Loucy (cell line): ENCODE data around the gene MCTS1.
A peak's percentile ranks its signal among the peaks of the same experiment; 100 is the strongest.

Experiments used
- H2AFZ ChIP-seq: fragments of 200-600 bp; sonication (generic); 2 replicates; pipeline ENCODE4 v1.6.0; 2016; ENCODE audit warnings: antibody characterized with exemption, mild to moderate bottlenecking, low read length, moderate library complexity
- H3F3A ChIP-seq: fragments of 200-600 bp; 2 replicates; pipeline ENCODE4 v1.6.0; 2016; ENCODE audit warnings: antibody characterized with exemption, low read depth, mild to moderate bottlenecking
- H3K27me3 ChIP-seq: fragments of 200-600 bp; sonication (generic); 2 replicates; pipeline ENCODE4 v1.6.1; 2014; ENCODE audit warnings: low read length, mild to moderate bottlenecking; ENCODE audit not compliant: insufficient read depth, poor library complexity, severe bottlenecking
- H3K36me3 ChIP-seq: fragments of 200-600 bp; sonication (generic); 2 replicates; pipeline ENCODE4 v1.6.1; 2016; ENCODE audit warnings: low read length; ENCODE audit not compliant: insufficient read depth
- H3K4me1 ChIP-seq: fragments of 200-600 bp; sonication (generic); 2 replicates; pipeline ENCODE4 v1.5.1; 2014; ENCODE audit warnings: low read length, mild to moderate bottlenecking; ENCODE audit not compliant: insufficient read depth, poor library complexity, severe bottlenecking
- H3K4me2 ChIP-seq: fragments of 200-600 bp; sonication (generic); 2 replicates; pipeline ENCODE4 v1.6.0; 2014; ENCODE audit warnings: antibody characterized with exemption, low read length, low read depth, mild to moderate bottlenecking; ENCODE audit not compliant: poor library complexity, severe bottlenecking
- H3K4me3 ChIP-seq: fragments of 200-600 bp; sonication (generic); 2 replicates; pipeline ENCODE4 v1.5.1; 2014; ENCODE audit warnings: low read length, mild to moderate bottlenecking, mixed read lengths; ENCODE audit not compliant: poor library complexity, severe bottlenecking
- H3K79me2 ChIP-seq: fragments of 200-600 bp; sonication (generic); 2 replicates; pipeline ENCODE4 v1.6.1; 2014; ENCODE audit warnings: low read length; ENCODE audit not compliant: insufficient read depth
- H3K9ac ChIP-seq: fragments of 200-600 bp; sonication (generic); 2 replicates; pipeline ENCODE4 v1.6.0; 2014; ENCODE audit warnings: mild to moderate bottlenecking, low read depth, low read length, moderate library complexity; ENCODE audit not compliant: poor library complexity, severe bottlenecking
- H3K9me2 ChIP-seq: fragments of 200-600 bp; sonication (generic); replicated peaks from 2 replicates; pipeline ENCODE4 v1.6.1; 2016; ENCODE audit warnings: low read depth, low read length, mixed read lengths
- H3K9me3 ChIP-seq: fragments of 200-600 bp; sonication (generic); 2 replicates; pipeline ENCODE4 v1.6.1; 2014; ENCODE audit warnings: mild to moderate bottlenecking, antibody characterized with exemption, low read length, low read depth; ENCODE audit not compliant: insufficient read depth
- H4K20me1 ChIP-seq: fragments of 200-600 bp; sonication (generic); 2 replicates; pipeline ENCODE4 v1.6.0; 2014; ENCODE audit warnings: antibody characterized with exemption, low read length, mild to moderate bottlenecking; ENCODE audit not compliant: insufficient read depth, poor library complexity, severe bottlenecking
- CTCF ChIP-seq: fragments of 200-600 bp; sonication (generic); conservative IDR thresholded peaks from 2 replicates; pipeline ENCODE4 v1.5.1; 2014; ENCODE audit warnings: mild to moderate bottlenecking, antibody characterized with exemption, low read length
- EZH2phosphoT487 ChIP-seq: fragments of 200-600 bp; IDR thresholded peaks from 2 replicates; pipeline ENCODE4 v1.6.1; 2018; ENCODE audit warnings: antibody characterized with exemption, mild to moderate bottlenecking, moderate library complexity, borderline replicate concordance

The MCTS1 gene

GRCh38 chrX:120560405-120560841 is 43.5 kb upstream of the MCTS1 start:
- Histone ChIP-seq H3K36me3 (peaks cover 5% of the 10 kb centered on the region; the same call in 1 of the 2 replicates), H3F3A (no peaks in the 10 kb centered on the region), H3K27me3 (no peaks in the 10 kb centered on the region), H3K9me3 (no peaks in the 10 kb centered on the region), H3K4me1 (peaks cover 15% of the 10 kb centered on the region), H2AFZ (peak overlapping the region; percentile 77; the same call in 1 of the 2 replicates), H3K4me3 (peak overlapping the region; percentile 93), H3K9ac (peak overlapping the region; percentile 93), H3K9me2 (no peaks in the 10 kb centered on the region), H4K20me1 (peaks cover 32% of the 10 kb centered on the region), H3K4me2 (peak overlapping the region; percentile 93), H3K79me2 (peaks cover 57% of the 10 kb centered on the region)
- no peak for TF ChIP-seq CTCF
- TF ChIP-seq EZH2phosphoT487: no peak

DNA sequence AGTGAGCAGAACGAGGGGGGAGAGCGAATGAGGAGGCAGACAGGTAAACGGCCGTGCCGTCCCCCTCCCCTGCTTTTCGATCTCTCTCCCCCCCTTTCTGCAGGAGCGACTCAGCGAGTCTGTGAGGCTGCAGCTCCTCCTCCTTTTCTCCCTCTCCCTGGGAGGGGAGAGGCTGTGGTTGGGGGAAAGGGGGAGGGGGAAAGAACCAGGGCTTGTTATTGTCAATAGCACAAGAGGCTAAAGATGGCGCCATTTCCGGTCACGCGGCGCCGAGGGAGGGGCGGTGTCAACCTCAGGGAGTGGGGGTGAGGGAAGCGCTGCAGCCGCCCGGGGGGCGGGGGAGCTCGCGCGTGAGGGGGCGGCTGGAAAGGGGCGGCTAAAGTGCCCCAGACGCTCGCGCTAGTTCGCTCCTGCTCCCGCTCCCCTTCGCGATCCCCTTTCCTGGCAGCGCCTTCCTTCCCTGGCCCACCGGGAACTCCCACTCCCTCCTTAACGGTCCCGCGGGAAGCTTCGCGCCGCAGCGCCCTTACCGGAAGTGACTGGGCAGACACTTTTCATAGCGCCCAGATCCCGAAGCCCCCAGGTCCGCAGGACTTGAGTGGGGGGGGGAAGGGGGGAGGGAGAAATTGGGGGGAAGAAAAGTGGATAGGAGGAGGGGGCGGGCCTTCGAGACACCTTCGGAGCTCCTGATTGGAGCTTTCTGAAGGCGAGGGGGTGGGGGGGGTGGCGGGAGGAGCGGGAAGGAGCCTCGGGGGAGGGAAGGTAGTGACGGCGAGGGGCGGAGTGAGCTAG is 42.9 kb upstream of the MCTS1 start, which contains the start of gene CUL4B:
CUL4B (minus strand) TSS at position 121 of the 792 bp plus-strand sequence. CDS start 324 bp downstream, outside the sequence.
- Histone ChIP-seq H2AFZ (peak within 1 kb of the TSS; percentile 94), H3K9me2 (no peaks in the 10 kb centered on the region), H3K4me1 (peaks cover 15% of the 10 kb centered on the region), H3K4me2 (peak within 1 kb of the TSS; percentile 93), H3K9me3 (no peaks in the 10 kb centered on the region), H3K36me3 (peaks cover 5% of the 10 kb centered on the region; the same call in 1 of the 2 replicates), H3F3A (no peaks in the 10 kb centered on the region), H3K79me2 (peaks cover 51% of the 10 kb centered on the region), H3K27me3 (no peaks in the 10 kb centered on the region), H3K4me3 (peak within 1 kb of the TSS; percentile 93), H4K20me1 (peaks cover 29% of the 10 kb centered on the region), H3K9ac (peak within 1 kb of the TSS; percentile 93)
- TF ChIP-seq CTCF (no peak), EZH2phosphoT487 (no peak)

DNA sequence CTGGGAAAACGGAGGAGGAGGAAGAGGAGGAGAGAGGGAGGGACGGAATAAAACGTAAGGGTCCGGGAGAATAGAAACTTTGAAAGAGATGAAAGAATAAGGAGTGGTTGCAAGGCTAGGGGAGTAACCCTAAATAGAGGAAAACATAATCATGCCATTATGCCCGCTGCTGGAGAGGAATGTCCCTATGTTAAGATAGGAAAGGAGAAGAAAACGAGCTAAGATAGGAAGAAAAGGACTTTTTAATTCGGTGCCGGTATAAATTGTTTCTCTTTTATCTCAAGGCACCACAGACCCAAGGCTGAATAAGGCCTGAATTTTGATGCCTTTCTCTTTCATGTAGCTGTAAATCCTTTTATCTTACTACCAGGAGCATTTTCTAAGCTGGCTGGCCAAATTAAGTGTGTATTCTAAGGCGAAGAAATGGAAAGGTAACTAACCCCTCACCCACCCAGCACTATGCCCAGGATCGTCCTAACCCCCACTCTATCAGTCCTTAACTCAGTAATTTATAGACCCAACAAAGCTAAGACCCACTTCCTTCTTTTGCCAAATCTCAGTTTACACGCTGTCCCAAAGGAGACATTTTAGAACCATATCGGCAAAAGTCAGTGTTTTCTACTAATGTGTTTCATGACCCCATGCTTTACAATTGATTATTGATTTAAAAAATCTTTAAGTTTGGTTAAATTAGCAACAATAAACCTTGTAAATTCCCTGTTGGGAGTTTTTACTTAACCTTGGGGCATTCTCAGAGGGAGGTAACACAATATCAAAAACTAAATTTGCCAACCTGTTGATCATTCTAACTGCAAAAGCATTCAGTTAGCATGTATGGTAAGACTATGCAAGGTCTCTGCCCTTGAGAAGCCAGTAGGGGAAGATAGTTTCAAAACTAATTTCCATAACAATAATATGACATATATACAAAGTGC is 42.0 kb upstream of the MCTS1 start:
- Histone ChIP-seq H3F3A (no peaks in the 10 kb centered on the region), H3K9me3 (no peaks in the 10 kb centered on the region), H3K9ac (peak overlapping the region; percentile 93), H3K36me3 (no peaks in the 10 kb centered on the region), H3K27me3 (no peaks in the 10 kb centered on the region), H3K79me2 (peaks cover 45% of the 10 kb centered on the region), H3K4me1 (peaks cover 15% of the 10 kb centered on the region), H3K4me3 (peak overlapping the region; percentile 93), H3K4me2 (peak overlapping the region; percentile 79), H2AFZ (no peak overlapping the region; the same call in 1 of the 2 replicates), H3K9me2 (no peaks in the 10 kb centered on the region), H4K20me1 (peaks cover 26% of the 10 kb centered on the region)
- no peak for TF ChIP-seq CTCF
